Astrocyte (in vitro differentiated cells and primary cell): Measurements from ENCODE around the gene S1PR3.

ENCODE experiments used
- EZH2 ChIP-seq: IDR thresholded peaks from 2 replicates; pipeline ENCODE4 v1.6.1; 2012; ENCODE audit warnings: mild to moderate bottlenecking, low read length, inconsistent platforms; ENCODE audit not compliant: insufficient read depth
- TF ChIP-seq, protein P1 (sequence below): IDR thresholded peaks from 2 replicates; pipeline ENCODE4 v1.5.1; 2011; ENCODE audit warnings: low read depth, mild to moderate bottlenecking, inconsistent platforms, low read length, moderate library complexity; ENCODE audit not compliant: insufficient read depth

- TF ChIP-seq, protein P1, sequence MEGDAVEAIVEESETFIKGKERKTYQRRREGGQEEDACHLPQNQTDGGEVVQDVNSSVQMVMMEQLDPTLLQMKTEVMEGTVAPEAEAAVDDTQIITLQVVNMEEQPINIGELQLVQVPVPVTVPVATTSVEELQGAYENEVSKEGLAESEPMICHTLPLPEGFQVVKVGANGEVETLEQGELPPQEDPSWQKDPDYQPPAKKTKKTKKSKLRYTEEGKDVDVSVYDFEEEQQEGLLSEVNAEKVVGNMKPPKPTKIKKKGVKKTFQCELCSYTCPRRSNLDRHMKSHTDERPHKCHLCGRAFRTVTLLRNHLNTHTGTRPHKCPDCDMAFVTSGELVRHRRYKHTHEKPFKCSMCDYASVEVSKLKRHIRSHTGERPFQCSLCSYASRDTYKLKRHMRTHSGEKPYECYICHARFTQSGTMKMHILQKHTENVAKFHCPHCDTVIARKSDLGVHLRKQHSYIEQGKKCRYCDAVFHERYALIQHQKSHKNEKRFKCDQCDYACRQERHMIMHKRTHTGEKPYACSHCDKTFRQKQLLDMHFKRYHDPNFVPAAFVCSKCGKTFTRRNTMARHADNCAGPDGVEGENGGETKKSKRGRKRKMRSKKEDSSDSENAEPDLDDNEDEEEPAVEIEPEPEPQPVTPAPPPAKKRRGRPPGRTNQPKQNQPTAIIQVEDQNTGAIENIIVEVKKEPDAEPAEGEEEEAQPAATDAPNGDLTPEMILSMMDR = no peak
- no peak for TF ChIP-seq EZH2
These were observed 4.5 kb upstream of the S1PR3 start for GRCh38 chr9:88986776-88987175.
